ENCODE data around the gene TAS2R31. TPM values are rescaled to one million over a fixed set of nuclear protein-coding genes. Genes with fewer than 3 reads are reported as not detected.
"Not testable (repeated sequence)": the region's sequence is repeated elsewhere in the genome, so short reads cannot be mapped to it uniquely, and the experiment has no call there.

Gene TAS2R31
- total RNA-seq, 3 donors from 2014 or later = 0.86 to 1.0 (median 0.98) TPM

DNA sequence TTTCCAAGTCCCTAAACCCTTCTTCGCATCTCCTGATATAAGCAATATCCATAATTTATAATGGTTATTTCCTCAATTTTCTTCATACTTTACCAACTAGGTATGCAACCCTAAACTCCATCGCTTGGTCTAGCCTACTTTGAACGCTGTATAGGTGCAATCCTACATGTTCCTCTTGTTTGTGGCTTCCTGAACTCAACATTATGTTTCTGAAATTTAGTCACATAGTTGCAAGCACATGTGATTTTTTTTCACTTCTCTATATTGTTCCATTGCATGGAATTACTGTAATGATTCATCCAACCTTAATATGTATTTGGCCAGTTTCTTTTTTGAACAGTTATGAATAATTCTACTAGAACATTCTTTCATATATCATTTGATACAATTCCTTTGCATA is 2.8 kb upstream of the TAS2R31 start:
- H3K27me3 Mint-ChIP-seq (ENCODE audit: low read depth); H3K4me3 Mint-ChIP-seq; H3K4me1 Mint-ChIP-seq (ENCODE audit: low read depth); H3K9me3 Mint-ChIP-seq; DNase-seq: not testable (repeated sequence)
- H3K36me3 Mint-ChIP-seq (ENCODE audit: insufficient read depth) = peaks cover 29% of the 10 kb centered on the region
- peak; percentile 56 to 78 for ATAC-seq

DNA sequence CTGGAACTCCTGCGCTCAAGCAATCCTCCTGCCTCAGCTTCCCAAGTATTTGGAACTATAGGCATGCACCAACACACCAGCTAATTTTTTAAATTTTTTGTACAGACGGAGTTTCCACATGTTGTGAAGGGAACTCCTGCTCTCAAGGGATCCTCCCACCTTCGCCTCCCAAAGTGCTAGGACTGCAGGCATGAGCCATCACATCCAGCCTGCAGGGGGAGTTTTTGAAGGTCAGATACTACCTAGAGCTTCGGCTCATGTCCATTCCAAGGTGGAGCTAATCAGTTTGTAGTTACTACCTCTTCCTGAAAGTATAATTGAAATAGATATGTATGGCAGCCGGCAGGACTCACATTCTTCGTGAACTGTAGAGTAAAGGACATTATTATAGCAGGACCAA is 5.1 kb downstream of the TAS2R31 start:
- no peaks in the 10 kb centered on the region for H3K27me3 Mint-ChIP-seq (ENCODE audit: low read depth)
- H3K36me3 Mint-ChIP-seq (ENCODE audit: insufficient read depth) = peaks cover 33% of the 10 kb centered on the region
- ATAC-seq (no peak), DNase-seq (no peak)
- peaks cover 4% of the 10 kb centered on the region for H3K4me1 Mint-ChIP-seq (ENCODE audit: low read depth)
- H3K9me3 Mint-ChIP-seq = peaks cover 8% of the 10 kb centered on the region
- H3K4me3 Mint-ChIP-seq = no peak overlapping the region

DNA sequence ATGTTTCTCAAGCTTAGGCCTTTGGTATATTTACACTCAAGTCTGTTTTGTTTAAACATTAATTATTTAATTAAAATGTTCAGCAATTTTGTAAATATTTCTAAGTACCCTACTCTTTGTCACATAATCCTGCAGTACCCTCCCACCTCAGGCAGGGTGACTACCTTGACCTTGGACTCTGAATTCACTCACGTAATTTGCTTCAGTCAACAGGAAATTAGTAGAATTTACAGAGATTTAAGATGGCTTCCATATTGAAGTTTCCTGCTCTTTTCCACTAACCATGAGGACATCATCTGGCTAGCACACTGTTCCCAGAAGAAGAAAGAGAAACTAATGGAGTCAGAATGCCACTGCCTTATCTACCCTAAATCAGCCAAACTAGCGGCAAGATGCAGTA is 7.8 kb downstream of the TAS2R31 start:
- DNase-seq = no peak
- H3K4me3 Mint-ChIP-seq = no peak overlapping the region
- no peaks in the 10 kb centered on the region for H3K27me3 Mint-ChIP-seq (ENCODE audit: low read depth)
- no peak for ATAC-seq
- H3K4me1 Mint-ChIP-seq (ENCODE audit: low read depth) = peaks cover 2% of the 10 kb centered on the region
- peaks cover 24% of the 10 kb centered on the region for H3K36me3 Mint-ChIP-seq (ENCODE audit: insufficient read depth)
- peaks cover 8% of the 10 kb centered on the region for H3K9me3 Mint-ChIP-seq

DNA sequence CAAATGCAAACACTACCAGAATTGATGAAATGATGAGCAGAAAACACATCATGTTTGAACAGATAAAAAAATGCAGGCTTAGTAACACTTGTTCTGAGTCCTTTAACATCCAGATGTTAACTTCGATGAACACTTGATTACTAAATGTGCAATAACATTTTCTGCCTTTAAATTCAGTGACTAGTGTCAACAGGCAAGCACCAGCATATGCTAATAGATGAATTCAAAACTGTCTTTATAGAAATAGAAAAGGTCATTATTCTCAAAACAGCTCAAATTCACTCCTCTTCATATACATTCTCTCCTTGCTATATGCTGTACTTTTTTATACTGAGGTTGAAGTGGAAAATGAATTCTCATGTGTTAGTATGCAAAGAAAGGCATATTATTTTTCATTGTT is 8.7 kb downstream of the TAS2R31 start, which contains the start of gene TAS2R19:
Gene TAS2R19, minus strand, starts transcription at position 101 of the 400 bp plus-strand sequence. Its CDS starts 49 bp downstream, at position 52.
- DNase-seq (no peak), ATAC-seq (no peak)
- no peaks in the 10 kb centered on the region for H3K27me3 Mint-ChIP-seq (ENCODE audit: low read depth)
- peaks cover 19% of the 10 kb centered on the region for H3K36me3 Mint-ChIP-seq (ENCODE audit: insufficient read depth)
- H3K4me1 Mint-ChIP-seq (ENCODE audit: low read depth) = peaks cover 2% of the 10 kb centered on the region
- H3K9me3 Mint-ChIP-seq = peaks cover 8% of the 10 kb centered on the region
- H3K4me3 Mint-ChIP-seq = no peak within 1 kb of the TSS

DNA sequence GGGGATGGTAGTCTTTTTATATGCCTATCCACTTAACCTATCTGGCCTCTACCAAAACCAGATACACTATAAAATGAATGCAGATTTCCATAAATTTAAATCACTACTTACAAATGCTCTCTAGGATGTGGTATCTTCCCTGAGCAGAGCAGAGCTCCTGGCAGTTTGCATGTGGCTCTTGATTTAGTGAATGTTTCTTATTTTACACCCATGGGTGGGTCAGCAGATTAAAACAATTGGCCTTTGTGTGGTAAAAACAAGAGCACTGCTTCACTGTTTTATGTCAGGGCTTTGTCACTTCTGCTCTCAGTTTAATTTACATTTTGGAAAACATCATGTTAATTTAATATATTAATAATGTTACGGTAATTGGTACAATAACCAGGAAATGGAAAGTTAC is 14.3 kb downstream of the TAS2R31 start:
- ATAC-seq (no peak), DNase-seq (no peak)
- Mint-ChIP-seq H3K4me3 (no peak overlapping the region), H3K36me3 (ENCODE audit: insufficient read depth) (peaks cover 16% of the 10 kb centered on the region), H3K9me3 (no peaks in the 10 kb centered on the region), H3K27me3 (ENCODE audit: low read depth) (no peaks in the 10 kb centered on the region), H3K4me1 (ENCODE audit: low read depth) (no peaks in the 10 kb centered on the region)

- Mint-ChIP-seq H3K27me3 (ENCODE audit: low read depth) (no peaks in the 10 kb centered on the region), H3K36me3 (ENCODE audit: insufficient read depth) (peaks cover 13% of the 10 kb centered on the region), H3K4me3 (no peak overlapping the region), H3K9me3 (no peaks in the 10 kb centered on the region), H3K4me1 (ENCODE audit: low read depth) (no peaks in the 10 kb centered on the region)
- no peak for ATAC-seq
- no peak for DNase-seq
These were observed 15.3 kb downstream of the TAS2R31 start for GRCh38 chr12:11015775-11016430.

- H3K9me3 Mint-ChIP-seq = no peaks in the 10 kb centered on the region
- DNase-seq (no peak), ATAC-seq (no peak)
- H3K27me3 Mint-ChIP-seq (ENCODE audit: low read depth) = no peaks in the 10 kb centered on the region
- H3K36me3 Mint-ChIP-seq (ENCODE audit: insufficient read depth) = peaks cover 13% of the 10 kb centered on the region
- H3K4me3 Mint-ChIP-seq = no peak overlapping the region
- no peaks in the 10 kb centered on the region for H3K4me1 Mint-ChIP-seq (ENCODE audit: low read depth)
These were observed 17.0 kb downstream of the TAS2R31 start for GRCh38 chr12:11014234-11014633.

DNA sequence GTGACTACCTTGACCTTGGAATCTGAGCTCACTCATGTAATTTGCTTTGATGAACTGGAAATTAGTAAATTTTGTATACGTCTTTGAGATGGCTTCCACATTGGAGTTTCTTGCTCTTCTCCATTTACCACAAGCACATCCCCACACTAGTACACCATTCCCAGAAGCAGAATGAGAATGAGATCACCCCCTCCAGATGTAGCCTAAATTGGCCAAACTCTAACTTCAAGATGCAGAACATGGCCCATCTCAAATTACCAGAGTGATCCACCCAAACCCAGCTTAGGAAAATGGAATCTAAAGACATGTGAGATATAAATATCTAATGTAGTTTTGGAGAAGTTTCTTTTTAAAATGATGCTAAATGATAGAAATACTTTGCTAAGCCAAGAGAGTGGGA is 23.6 kb downstream of the TAS2R31 start:
- H3K4me1 Mint-ChIP-seq (ENCODE audit: low read depth) = no peaks in the 10 kb centered on the region
- H3K27me3 Mint-ChIP-seq (ENCODE audit: low read depth) = no peaks in the 10 kb centered on the region
- no peak overlapping the region for H3K4me3 Mint-ChIP-seq
- ATAC-seq (no peak), DNase-seq (no peak)
- H3K9me3 Mint-ChIP-seq = no peaks in the 10 kb centered on the region
- peaks cover 16% of the 10 kb centered on the region for H3K36me3 Mint-ChIP-seq (ENCODE audit: insufficient read depth)

DNA sequence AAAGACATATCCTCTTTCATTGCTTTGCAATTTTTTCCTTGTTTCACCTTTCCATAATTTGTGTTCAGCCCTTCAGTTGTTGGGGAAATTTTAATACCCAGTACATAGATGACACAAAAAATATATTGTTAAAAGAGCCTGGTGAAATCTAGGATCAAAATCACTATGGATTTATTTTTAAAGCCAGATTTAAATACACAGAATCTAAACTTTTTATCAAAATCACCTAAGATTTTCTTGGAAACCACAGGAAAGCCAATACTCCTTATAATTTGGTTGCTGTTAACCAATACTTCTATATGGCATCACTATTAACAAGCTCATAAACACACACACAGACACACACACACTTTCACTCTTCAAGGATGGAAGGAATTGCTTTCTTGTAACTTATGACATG is 33.0 kb downstream of the TAS2R31 start, which contains the start of gene TAS2R20:
Gene TAS2R20, minus strand, starts transcription at position 101 of the 400 bp plus-strand sequence. CDS start 429 bp downstream, outside the sequence.
- no peak for ATAC-seq
- H3K27me3 Mint-ChIP-seq (ENCODE audit: low read depth) = no peaks in the 10 kb centered on the region
- no peak within 1 kb of the TSS for H3K4me3 Mint-ChIP-seq
- no peak for DNase-seq
- peaks cover 3% of the 10 kb centered on the region for H3K9me3 Mint-ChIP-seq
- peaks cover 24% of the 10 kb centered on the region for H3K36me3 Mint-ChIP-seq (ENCODE audit: insufficient read depth)
- no peaks in the 10 kb centered on the region for H3K4me1 Mint-ChIP-seq (ENCODE audit: low read depth)

DNA sequence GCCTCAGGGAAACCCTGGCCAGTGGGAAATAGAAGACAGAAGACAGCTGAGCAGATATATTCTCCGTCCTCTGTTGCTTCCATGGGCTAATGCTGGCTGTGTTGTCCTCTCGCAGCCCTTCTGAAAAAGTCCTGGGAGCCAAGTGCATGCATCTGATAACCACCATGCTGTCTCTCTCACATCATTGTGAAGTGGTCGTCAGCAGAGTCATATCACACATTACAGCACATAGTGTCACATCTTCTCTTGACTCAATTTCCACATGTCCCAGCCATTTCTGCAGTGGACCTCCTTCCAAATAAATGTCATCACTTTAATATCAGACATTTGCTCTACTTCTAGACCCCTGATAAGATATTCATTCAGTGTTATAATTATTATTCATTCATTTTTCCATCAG is 36.9 kb downstream of the TAS2R31 start:
- ATAC-seq = no peak
- H3K27me3 Mint-ChIP-seq (ENCODE audit: low read depth) = no peaks in the 10 kb centered on the region
- H3K4me3 Mint-ChIP-seq = no peak overlapping the region
- H3K9me3 Mint-ChIP-seq = no peaks in the 10 kb centered on the region
- no peaks in the 10 kb centered on the region for H3K4me1 Mint-ChIP-seq (ENCODE audit: low read depth)
- H3K36me3 Mint-ChIP-seq (ENCODE audit: insufficient read depth) = peaks cover 30% of the 10 kb centered on the region
- no peak for DNase-seq

- H3K4me1 Mint-ChIP-seq (ENCODE audit: low read depth) = peaks cover 3% of the 10 kb centered on the region
- no peaks in the 10 kb centered on the region for H3K9me3 Mint-ChIP-seq
- peaks cover 13% of the 10 kb centered on the region for H3K36me3 Mint-ChIP-seq (ENCODE audit: insufficient read depth)
- ATAC-seq (peak; percentile 77 to 80), DNase-seq (no peak)
- H3K4me3 Mint-ChIP-seq = no peak overlapping the region
- H3K27me3 Mint-ChIP-seq (ENCODE audit: low read depth) = no peaks in the 10 kb centered on the region
These were observed 42.1 kb downstream of the TAS2R31 start for GRCh38 chr12:10989107-10989506.

- H3K4me1 Mint-ChIP-seq (ENCODE audit: low read depth) = peaks cover 19% of the 10 kb centered on the region
- DNase-seq = no peak
- ATAC-seq = no peak
- no peaks in the 10 kb centered on the region for H3K27me3 Mint-ChIP-seq (ENCODE audit: low read depth)
- peaks cover 13% of the 10 kb centered on the region for H3K36me3 Mint-ChIP-seq (ENCODE audit: insufficient read depth)
- H3K9me3 Mint-ChIP-seq = no peaks in the 10 kb centered on the region
- no peak within 1 kb of the TSS for H3K4me3 Mint-ChIP-seq
These were observed 44.4 kb downstream of the TAS2R31 start, which contains the start of gene TAS2R50 for GRCh38 chr12:10986812-10987211. Gene TAS2R50 (minus strand): TSS chr12:10986912. CDS start chr12:10986860, 52 bp downstream.

GRCh38 chr12:10982244-10982643 is 49.0 kb downstream of the TAS2R31 start:
- H3K9me3 Mint-ChIP-seq = no peaks in the 10 kb centered on the region
- ATAC-seq (peak; percentile 92 to 95), DNase-seq (no peak)
- H3K36me3 Mint-ChIP-seq (ENCODE audit: insufficient read depth) = peaks cover 8% of the 10 kb centered on the region
- H3K4me3 Mint-ChIP-seq = no peak overlapping the region
- H3K27me3 Mint-ChIP-seq (ENCODE audit: low read depth) = no peaks in the 10 kb centered on the region
- H3K4me1 Mint-ChIP-seq (ENCODE audit: low read depth) = peaks cover 31% of the 10 kb centered on the region
